Activated T-helper 1 cell treated with anti-CD3 and anti-CD28 coated beads, Interleukin-2, amount 50 U/mL, for 16 hours (primary cell): ENCODE results near the gene SCN7A.
"Not testable (repeated sequence)": the region's sequence is repeated elsewhere in the genome, so short reads cannot be mapped to it uniquely, and the experiment has no call there.

ENCODE experiments used
- DNase-seq, 2 donors: peaks; one replicate each; pipeline ENCODE4 v3.0.0-alpha.2; 2020; ENCODE audit warnings: low read depth in 1 of 2, low spot score in 1 of 2

The SCN7A gene

GRCh38 chr2:166494140-166494624 is at the start of gene SCN7A:
TSS of gene SCN7A (minus strand) at chr2:166494249. CDS start at chr2:166477696, 16,553 bp downstream.
- DNase-seq, result no peak

GRCh38 chr2:166539340-166540162 is 45.5 kb upstream of the SCN7A start:
- DNase-seq, result no peak

- DNase-seq, result no peak
Observed at GRCh38 chr2:166536111-166536510, 42.1 kb upstream of the SCN7A start.

- DNase-seq, result no peak
Observed at GRCh38 chr2:166521155-166521554, 27.1 kb upstream of the SCN7A start.

GRCh38 chr2:166520604-166521003 is 26.6 kb upstream of the SCN7A start:
- no peak for DNase-seq

- DNase-seq, result no peak
Observed at GRCh38 chr2:166519391-166519962, 25.4 kb upstream of the SCN7A start.

- no peak for DNase-seq
Observed at GRCh38 chr2:166518634-166519390, 24.8 kb upstream of the SCN7A start.

GRCh38 chr2:166517533-166518061 is 23.5 kb upstream of the SCN7A start:
- no peak for DNase-seq

- DNase-seq, result no peak
Observed at GRCh38 chr2:166516712-166517303, 22.8 kb upstream of the SCN7A start.

GRCh38 chr2:166513952-166514351 is 19.9 kb upstream of the SCN7A start:
- DNase-seq, result no peak

- DNase-seq, result no peak
Observed at GRCh38 chr2:166499281-166499680, 5.2 kb upstream of the SCN7A start.

GRCh38 chr2:166491461-166491860 is 2.6 kb downstream of the SCN7A start:
- no peak for DNase-seq

GRCh38 chr2:166487171-166487570 is 6.9 kb downstream of the SCN7A start:
- DNase-seq, result no peak

- no peak for DNase-seq
Observed at GRCh38 chr2:166485558-166486178, 8.4 kb downstream of the SCN7A start.

GRCh38 chr2:166472332-166472731 is 21.7 kb downstream of the SCN7A start:
- DNase-seq, result no peak

- no peak for DNase-seq
Observed at GRCh38 chr2:166468124-166469024, 25.7 kb downstream of the SCN7A start.

GRCh38 chr2:166464187-166464586 is 29.9 kb downstream of the SCN7A start:
- DNase-seq, result no peak

- no peak for DNase-seq
Observed at GRCh38 chr2:166463640-166464039, 30.4 kb downstream of the SCN7A start.

GRCh38 chr2:166458674-166459073 is 35.4 kb downstream of the SCN7A start:
- DNase-seq, result no peak

GRCh38 chr2:166455823-166456222 is 38.2 kb downstream of the SCN7A start:
- not testable (repeated sequence) for DNase-seq
